Measurements from ENCODE around the gene SLIT3. TPM values are rescaled to one million over a fixed set of nuclear protein-coding genes. Genes with fewer than 3 reads are reported as not detected.

SLIT3 gene
- total RNA-seq, 6 experiments from 2014 or later = 0.31 to 1.2 (median 0.65) TPM

GRCh38 chr5:168895295-168896071, 405.5 kb downstream of the SLIT3 start:
- H3K27ac ChIP-seq = no peak overlapping the region
- no peaks in the 10 kb centered on the region for H3K36me3 ChIP-seq
- H3K4me1 ChIP-seq = no peaks in the 10 kb centered on the region
- intact Hi-C loops (cut with DNase I) = no loop called here
- ATAC-seq (no peak), DNase-seq (no peak)
- 61% methylated on average over 4 of the region's 5 CpGs for WGBS (ENCODE audit: insufficient coverage, low coverage, low lambda C conversion rate, missing lambda C conversion rate)
- TF ChIP-seq CTCF (IDR thresholded peaks at IDR 0.05) = no peak
- no peak for TF ChIP-seq POLR2A (IDR thresholded peaks at IDR 0.05)
- H3K4me3 ChIP-seq = no peak overlapping the region
- H3K27me3 ChIP-seq = no peaks in the 10 kb centered on the region
- H3K9me3 ChIP-seq = no peaks in the 10 kb centered on the region

GRCh38 chr5:168893283-168893682, 407.7 kb downstream of the SLIT3 start:
- Histone ChIP-seq H3K27ac (no peak overlapping the region), H3K36me3 (no peaks in the 10 kb centered on the region), H3K4me3 (no peak overlapping the region), H3K27me3 (no peaks in the 10 kb centered on the region), H3K9me3 (no peaks in the 10 kb centered on the region), H3K4me1 (no peaks in the 10 kb centered on the region)
- TF ChIP-seq CTCF (IDR thresholded peaks at IDR 0.05) (no peak), POLR2A (IDR thresholded peaks at IDR 0.05) (no peak)
- 43% methylated on average over 1 of the region's 4 CpGs for WGBS (ENCODE audit: insufficient coverage, low coverage, low lambda C conversion rate, missing lambda C conversion rate)
- no peak for ATAC-seq
- intact Hi-C loops (cut with DNase I) = no loop called here
- no peak for DNase-seq

- ATAC-seq (no peak), DNase-seq (no peak)
- TF ChIP-seq POLR2A (IDR thresholded peaks at IDR 0.05) = no peak
- no peak for TF ChIP-seq CTCF (IDR thresholded peaks at IDR 0.05)
- H3K27ac ChIP-seq = no peak overlapping the region
- WGBS (ENCODE audit: insufficient coverage, low coverage, low lambda C conversion rate, missing lambda C conversion rate) = 69% methylated on average over 5 of the region's 5 CpGs
- H3K9me3 ChIP-seq = no peaks in the 10 kb centered on the region
- intact Hi-C loops (cut with DNase I) = no loop called here
- H3K36me3 ChIP-seq = no peaks in the 10 kb centered on the region
- H3K4me3 ChIP-seq = no peak overlapping the region
- H3K27me3 ChIP-seq = no peaks in the 10 kb centered on the region
- no peaks in the 10 kb centered on the region for H3K4me1 ChIP-seq
Measured at GRCh38 chr5:168892618-168893186, 408.2 kb downstream of the SLIT3 start.

- H3K36me3 ChIP-seq = no peaks in the 10 kb centered on the region
- H3K27ac ChIP-seq = no peak overlapping the region
- H3K9me3 ChIP-seq = no peaks in the 10 kb centered on the region
- H3K4me1 ChIP-seq = no peaks in the 10 kb centered on the region
- TF ChIP-seq POLR2A (IDR thresholded peaks at IDR 0.05) (no peak), CTCF (IDR thresholded peaks at IDR 0.05) (no peak)
- ATAC-seq (no peak), DNase-seq (no peak)
- no peak overlapping the region for H3K4me3 ChIP-seq
- intact Hi-C loops (cut with DNase I) = no loop called here
- H3K27me3 ChIP-seq = no peaks in the 10 kb centered on the region
- WGBS (ENCODE audit: insufficient coverage, low coverage, low lambda C conversion rate, missing lambda C conversion rate) = 57% methylated on average over 6 of the region's 6 CpGs
Measured at GRCh38 chr5:168890816-168891812, 409.8 kb downstream of the SLIT3 start.

Data from right lobe of liver (tissue), 6 donors.